ENCODE results near the gene C1orf216.
"Not testable (repeated sequence)": the region's sequence is repeated elsewhere in the genome, so short reads cannot be mapped to it uniquely, and the experiment has no call there.

The C1orf216 gene

GRCh38 chr1:35718492-35719336, at the start of gene C1orf216:
TSS of gene C1orf216 (minus strand) at chr1:35718884. CDS start at chr1:35716321, 2,563 bp downstream.
- DNase-seq (ENCODE audit: low read depth in 3 of 3, low spot score in 1 of 3): peak; percentile 26 to 67 (median 29)

GRCh38 chr1:35764283-35764682, 45.6 kb upstream of the C1orf216 start:
- no peak for DNase-seq (ENCODE audit: low read depth in 3 of 3, low spot score in 1 of 3)

- no peak for DNase-seq (ENCODE audit: low read depth in 3 of 3, low spot score in 1 of 3)
Measured at GRCh38 chr1:35763201-35763600, 44.5 kb upstream of the C1orf216 start.

- no peak for DNase-seq (ENCODE audit: low read depth in 3 of 3, low spot score in 1 of 3)
Measured at GRCh38 chr1:35762141-35762540, 43.5 kb upstream of the C1orf216 start.

- no peak for DNase-seq (ENCODE audit: low read depth in 3 of 3, low spot score in 1 of 3)
Measured at GRCh38 chr1:35756064-35756463, 37.4 kb upstream of the C1orf216 start.

- DNase-seq (ENCODE audit: low read depth in 3 of 3, low spot score in 1 of 3): no peak
Measured at GRCh38 chr1:35753626-35754260, 35.1 kb upstream of the C1orf216 start.

- no peak for DNase-seq (ENCODE audit: low read depth in 3 of 3, low spot score in 1 of 3)
Measured at GRCh38 chr1:35748326-35748725, 29.6 kb upstream of the C1orf216 start.

- no peak for DNase-seq (ENCODE audit: low read depth in 3 of 3, low spot score in 1 of 3)
Measured at GRCh38 chr1:35745124-35745730, 26.5 kb upstream of the C1orf216 start.

GRCh38 chr1:35737120-35737519, 18.4 kb upstream of the C1orf216 start:
- DNase-seq (ENCODE audit: low read depth in 3 of 3, low spot score in 1 of 3): no peak

- no peak for DNase-seq (ENCODE audit: low read depth in 3 of 3, low spot score in 1 of 3)
Measured at GRCh38 chr1:35727434-35728040, 8.9 kb upstream of the C1orf216 start.

- DNase-seq (ENCODE audit: low read depth in 3 of 3, low spot score in 1 of 3): peak in 1 of 3 donors; percentile 29
Measured at GRCh38 chr1:35726450-35727433, 8.1 kb upstream of the C1orf216 start.

- DNase-seq (ENCODE audit: low read depth in 3 of 3, low spot score in 1 of 3): no peak
Measured at GRCh38 chr1:35725596-35725995, 6.9 kb upstream of the C1orf216 start.

GRCh38 chr1:35717911-35718476, 690 bp downstream of the C1orf216 start:
- DNase-seq (ENCODE audit: low read depth in 3 of 3, low spot score in 1 of 3): no peak

GRCh38 chr1:35715568-35716002, 3.1 kb downstream of the C1orf216 start:
- DNase-seq (ENCODE audit: low read depth in 3 of 3, low spot score in 1 of 3): peak; percentile 45 to 63 (median 50)

GRCh38 chr1:35714921-35715567, 3.6 kb downstream of the C1orf216 start:
- no peak for DNase-seq (ENCODE audit: low read depth in 3 of 3, low spot score in 1 of 3)

GRCh38 chr1:35711098-35711497, 7.6 kb downstream of the C1orf216 start:
- DNase-seq (ENCODE audit: low read depth in 3 of 3, low spot score in 1 of 3): not testable (repeated sequence)

GRCh38 chr1:35708952-35709351, 9.7 kb downstream of the C1orf216 start:
- DNase-seq (ENCODE audit: low read depth in 3 of 3, low spot score in 1 of 3): no peak

- no peak for DNase-seq (ENCODE audit: low read depth in 3 of 3, low spot score in 1 of 3)
Measured at GRCh38 chr1:35708441-35708921, 10.2 kb downstream of the C1orf216 start.
